ENCODE measurements around the gene CFB. TPM values are rescaled to one million over a fixed set of nuclear protein-coding genes. Genes with fewer than 3 reads are reported as not detected.
A peak's percentile ranks its signal among the peaks of the same experiment; 100 is the strongest.
"Not testable (repeated sequence)": the region's sequence is repeated elsewhere in the genome, so short reads cannot be mapped to it uniquely, and the experiment has no call there.

Gene CFB
- total RNA-seq, 1 experiment from 2014 or later, result 0.32 TPM

- Histone ChIP-seq H3K4me1 (ENCODE audit: insufficient read depth, low read length, poor library complexity, severe bottlenecking) (peaks cover 9% of the 10 kb centered on the region), H3K9me3 (ENCODE audit: low read depth, low read length, poor library complexity, severe bottlenecking) (no peaks in the 10 kb centered on the region), H3K36me3 (ENCODE audit: insufficient read depth, low read length, poor library complexity, severe bottlenecking) (no peaks in the 10 kb centered on the region), H3K4me3 (ENCODE audit: low read depth, low read length, poor library complexity, severe bottlenecking) (no peak overlapping the region), H3K27me3 (replicated peaks; ENCODE audit: insufficient read depth, low read depth, low read length, poor library complexity) (no peaks in the 10 kb centered on the region), H3K27ac (ENCODE audit: low read depth, low read length, poor library complexity, severe bottlenecking) (no peak overlapping the region)
- CTCF ChIA-PET, result no interaction called here
- intact Hi-C loops (cut with micrococcal nuclease; ENCODE audit: unreplicated experiment), result no loop called here
- TF ChIP-seq, protein P1, sequence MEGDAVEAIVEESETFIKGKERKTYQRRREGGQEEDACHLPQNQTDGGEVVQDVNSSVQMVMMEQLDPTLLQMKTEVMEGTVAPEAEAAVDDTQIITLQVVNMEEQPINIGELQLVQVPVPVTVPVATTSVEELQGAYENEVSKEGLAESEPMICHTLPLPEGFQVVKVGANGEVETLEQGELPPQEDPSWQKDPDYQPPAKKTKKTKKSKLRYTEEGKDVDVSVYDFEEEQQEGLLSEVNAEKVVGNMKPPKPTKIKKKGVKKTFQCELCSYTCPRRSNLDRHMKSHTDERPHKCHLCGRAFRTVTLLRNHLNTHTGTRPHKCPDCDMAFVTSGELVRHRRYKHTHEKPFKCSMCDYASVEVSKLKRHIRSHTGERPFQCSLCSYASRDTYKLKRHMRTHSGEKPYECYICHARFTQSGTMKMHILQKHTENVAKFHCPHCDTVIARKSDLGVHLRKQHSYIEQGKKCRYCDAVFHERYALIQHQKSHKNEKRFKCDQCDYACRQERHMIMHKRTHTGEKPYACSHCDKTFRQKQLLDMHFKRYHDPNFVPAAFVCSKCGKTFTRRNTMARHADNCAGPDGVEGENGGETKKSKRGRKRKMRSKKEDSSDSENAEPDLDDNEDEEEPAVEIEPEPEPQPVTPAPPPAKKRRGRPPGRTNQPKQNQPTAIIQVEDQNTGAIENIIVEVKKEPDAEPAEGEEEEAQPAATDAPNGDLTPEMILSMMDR (conservative IDR thresholded peaks at IDR 0.05; ENCODE audit: low read depth, low read length), result no peak
- no peak for TF ChIP-seq EZH2 (IDR thresholded peaks at IDR 0.05; ENCODE audit: borderline replicate concordance, low read depth, low read length, poor library complexity, severe bottlenecking)
- BruUV-seq (replicated peaks), result no TSS peak
- POLR2A ChIA-PET (ENCODE audit: low non-redundant PET), result no interaction called here
- DNase-seq (ENCODE audit: low spot score), result no peak
Observed at GRCh38 chr6:31906122-31906521, 39.8 kb upstream of the CFB start.

DNA sequence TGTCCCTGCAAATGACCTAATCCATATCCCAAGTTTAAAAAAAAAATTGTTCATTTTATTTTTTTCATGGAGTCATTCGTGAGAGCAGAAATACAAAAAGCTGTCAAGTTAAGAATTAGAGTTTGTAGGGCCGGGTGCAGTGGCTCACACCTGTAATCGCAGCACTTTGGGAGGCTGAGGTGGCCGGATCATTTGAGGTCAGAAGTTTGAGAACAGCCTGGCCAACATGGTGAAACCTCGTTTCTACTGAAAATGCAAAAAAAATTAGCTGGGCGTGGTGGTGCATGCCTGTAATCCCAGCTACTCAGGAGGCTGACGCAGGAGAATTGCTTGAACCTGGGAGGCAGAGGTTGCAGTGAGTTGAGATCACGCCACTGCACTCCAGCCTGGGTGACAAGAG lies 39.2 kb upstream of the CFB start:
- POLR2A ChIA-PET (ENCODE audit: low non-redundant PET); H3K27ac ChIP-seq (ENCODE audit: low read depth, low read length, poor library complexity, severe bottlenecking); H3K9me3 ChIP-seq (ENCODE audit: low read depth, low read length, poor library complexity, severe bottlenecking); BruUV-seq (replicated peaks); H3K4me3 ChIP-seq (ENCODE audit: low read depth, low read length, poor library complexity, severe bottlenecking); H3K27me3 ChIP-seq (replicated peaks; ENCODE audit: insufficient read depth, low read depth, low read length, poor library complexity); H3K4me1 ChIP-seq (ENCODE audit: insufficient read depth, low read length, poor library complexity, severe bottlenecking); intact Hi-C loops (cut with micrococcal nuclease; ENCODE audit: unreplicated experiment); H3K36me3 ChIP-seq (ENCODE audit: insufficient read depth, low read length, poor library complexity, severe bottlenecking); DNase-seq (ENCODE audit: low spot score): not testable (repeated sequence)
- CTCF ChIA-PET, result interaction anchor here (0.9 kb wide), 1 partner anchor 8 kb away, joined by 5 read pairs; no protein-coding TSS in a partner anchor

DNA sequence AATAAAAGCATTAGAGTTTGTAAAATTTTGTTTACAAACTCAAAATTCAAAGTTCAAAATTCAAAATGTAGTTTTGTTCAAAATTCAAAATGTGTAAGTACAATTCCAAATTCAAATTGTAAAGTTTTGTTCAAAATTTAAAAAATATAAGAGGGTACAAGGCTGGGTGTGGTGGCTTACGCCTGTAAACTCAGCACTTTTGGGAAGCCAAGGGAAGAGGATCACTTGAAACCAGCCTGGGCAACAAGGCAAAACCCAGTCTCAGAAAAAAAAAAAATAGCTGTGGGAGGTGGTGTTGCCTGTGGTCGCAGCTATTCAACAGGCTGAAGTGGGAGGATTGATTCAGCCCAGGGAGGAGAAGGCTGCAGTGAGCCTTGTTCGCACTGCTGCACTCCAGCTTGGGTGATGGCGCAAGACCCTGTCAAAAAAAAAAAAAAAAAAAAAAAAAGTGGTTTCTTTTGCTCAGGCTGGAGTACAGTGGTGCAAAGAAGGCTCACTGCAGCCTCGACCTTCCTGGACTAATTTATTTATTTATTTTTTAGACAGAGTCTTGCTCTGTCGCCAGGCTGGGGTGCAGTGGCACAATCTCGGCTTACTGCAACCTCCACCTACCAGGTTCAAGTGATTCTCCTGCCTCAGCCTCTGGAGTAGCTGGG lies 38.6 kb upstream of the CFB start:
- ChIA-PET POLR2A (ENCODE audit: low non-redundant PET) (no interaction called here), CTCF (interaction anchor here (0.9 kb wide), 1 partner anchor 9 kb away, joined by 5 read pairs; no protein-coding TSS in a partner anchor)
- TF ChIP-seq, protein P1 (conservative IDR thresholded peaks at IDR 0.05; ENCODE audit: low read depth, low read length), result no peak
- no peak for TF ChIP-seq EZH2 (IDR thresholded peaks at IDR 0.05; ENCODE audit: borderline replicate concordance, low read depth, low read length, poor library complexity, severe bottlenecking)
- no TSS peak for BruUV-seq (replicated peaks)
- H3K27me3 ChIP-seq (replicated peaks; ENCODE audit: insufficient read depth, low read depth, low read length, poor library complexity), result no peaks in the 10 kb centered on the region
- H3K36me3 ChIP-seq (ENCODE audit: insufficient read depth, low read length, poor library complexity, severe bottlenecking), result no peaks in the 10 kb centered on the region
- intact Hi-C loops (cut with micrococcal nuclease; ENCODE audit: unreplicated experiment), result no loop called here
- no peak overlapping the region for H3K27ac ChIP-seq (ENCODE audit: low read depth, low read length, poor library complexity, severe bottlenecking)
- peak; percentile 63 for DNase-seq (ENCODE audit: low spot score)
- no peaks in the 10 kb centered on the region for H3K9me3 ChIP-seq (ENCODE audit: low read depth, low read length, poor library complexity, severe bottlenecking)
- H3K4me1 ChIP-seq (ENCODE audit: insufficient read depth, low read length, poor library complexity, severe bottlenecking), result peaks cover 6% of the 10 kb centered on the region
- H3K4me3 ChIP-seq (ENCODE audit: low read depth, low read length, poor library complexity, severe bottlenecking), result no peak overlapping the region

GRCh38 chr6:31908255-31908654 lies 37.6 kb upstream of the CFB start:
- H3K4me3 ChIP-seq (ENCODE audit: low read depth, low read length, poor library complexity, severe bottlenecking); H3K4me1 ChIP-seq (ENCODE audit: insufficient read depth, low read length, poor library complexity, severe bottlenecking); DNase-seq (ENCODE audit: low spot score); intact Hi-C loops (cut with micrococcal nuclease; ENCODE audit: unreplicated experiment); BruUV-seq (replicated peaks); H3K9me3 ChIP-seq (ENCODE audit: low read depth, low read length, poor library complexity, severe bottlenecking); POLR2A ChIA-PET (ENCODE audit: low non-redundant PET); H3K27me3 ChIP-seq (replicated peaks; ENCODE audit: insufficient read depth, low read depth, low read length, poor library complexity); H3K27ac ChIP-seq (ENCODE audit: low read depth, low read length, poor library complexity, severe bottlenecking); CTCF ChIA-PET; H3K36me3 ChIP-seq (ENCODE audit: insufficient read depth, low read length, poor library complexity, severe bottlenecking): not testable (repeated sequence)

Data from A673 (cell line).